Fibroblast of peridontal ligament (primary cell): ENCODE data around the gene ITIH3.
"Not testable (repeated sequence)": the region's sequence is repeated elsewhere in the genome, so short reads cannot be mapped to it uniquely, and the experiment has no call there.

Experiments
- DNase-seq: peaks from one replicate; pipeline ENCODE4 v3.0.0-alpha.2; 2010; ENCODE audit errors: extremely low read depth

The ITIH3 gene

GRCh38 chr3:52794612-52795099 is at the start of gene ITIH3:
TSS of gene ITIH3 (plus strand) at chr3:52794796. CDS start at chr3:52794804, 8 bp downstream.
- no peak for DNase-seq

- peak; percentile 70 for DNase-seq
Observed at GRCh38 chr3:52752045-52752660, 42.4 kb upstream of the ITIH3 start.

- DNase-seq, result no peak
Observed at GRCh38 chr3:52754373-52754772, 40.2 kb upstream of the ITIH3 start.

GRCh38 chr3:52756141-52756540 is 38.5 kb upstream of the ITIH3 start:
- peak; percentile 64 for DNase-seq

- DNase-seq, result no peak
Observed at GRCh38 chr3:52763466-52763865, 31.1 kb upstream of the ITIH3 start.

GRCh38 chr3:52769786-52770455 is 24.7 kb upstream of the ITIH3 start:
- DNase-seq, result no peak

- peak; percentile 86 for DNase-seq
Observed at GRCh38 chr3:52770496-52771333, 23.9 kb upstream of the ITIH3 start, which contains the start of gene NEK4. TSS of gene NEK4 (minus strand) at chr3:52770940. CDS start at chr3:52770746, 194 bp downstream.

GRCh38 chr3:52771334-52771681 is 23.3 kb upstream of the ITIH3 start:
- DNase-seq, result no peak

- no peak for DNase-seq
Observed at GRCh38 chr3:52771702-52772101, 22.9 kb upstream of the ITIH3 start.

GRCh38 chr3:52773361-52774065 is 21.1 kb upstream of the ITIH3 start:
- no peak for DNase-seq

- DNase-seq, result no peak
Observed at GRCh38 chr3:52774066-52774713, 20.4 kb upstream of the ITIH3 start.

GRCh38 chr3:52774901-52775864 is 19.4 kb upstream of the ITIH3 start:
- no peak for DNase-seq

GRCh38 chr3:52775877-52776276 is 18.7 kb upstream of the ITIH3 start:
- no peak for DNase-seq

- not testable (repeated sequence) for DNase-seq
Observed at GRCh38 chr3:52776486-52776885, 18.1 kb upstream of the ITIH3 start.

GRCh38 chr3:52777127-52777958 is 17.3 kb upstream of the ITIH3 start, which contains the start of gene ITIH1:
TSS of gene ITIH1 (plus strand) at chr3:52777599. CDS start at chr3:52777616, 17 bp downstream.
- DNase-seq, result no peak

GRCh38 chr3:52777959-52778805 is 16.4 kb upstream of the ITIH3 start:
- DNase-seq, result no peak

- DNase-seq, result no peak
Observed at GRCh38 chr3:52779011-52779836, 15.4 kb upstream of the ITIH3 start.
